ENCODE results near the gene KRTAP10-11. TPM values are rescaled to one million over a fixed set of nuclear protein-coding genes. Genes with fewer than 3 reads are reported as not detected.

Gene KRTAP10-11
- total and polyA plus RNA-seq, 4 donors: not detected

DNA sequence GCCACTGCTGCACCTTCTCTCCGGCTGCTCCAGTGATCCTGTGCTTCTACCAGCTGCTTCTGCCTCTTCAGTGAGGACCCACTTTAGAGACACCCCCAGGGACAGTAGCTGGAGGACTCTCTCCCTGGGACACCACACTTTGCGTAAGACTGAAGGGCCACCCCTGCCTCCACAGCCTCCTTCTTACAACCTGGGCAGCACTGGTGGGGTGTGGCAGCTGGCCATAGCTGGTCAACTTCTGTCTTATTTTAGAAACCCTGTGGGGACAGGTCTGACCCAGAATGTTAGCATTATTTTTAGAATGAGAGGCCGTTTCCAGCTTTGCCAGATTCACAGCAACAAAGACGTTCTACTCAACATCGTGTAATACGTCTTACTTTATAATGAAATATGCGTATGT is 20.5 kb upstream of the KRTAP10-11 start:
- Histone ChIP-seq H3K4me3 (ENCODE audit: low read depth in 1 of 3, low read length in 3 of 3) (no peak overlapping the region), H3K9me3 (ENCODE audit: control insufficient read depth in 4 of 4, low read length in 3 of 4) (peaks cover 0 to 9% (median 2%) of the 10 kb centered on the region in 4 donors), H3K27me3 (ENCODE audit: control insufficient read depth in 4 of 4, insufficient read depth in 4 of 4, low read length in 3 of 4) (no peaks in the 10 kb centered on the region), H3K27ac (ENCODE audit: low read depth in 1 of 2, low read length in 2 of 2) (no peak overlapping the region), H3K9ac (ENCODE audit: low read depth in 1 of 2, low read length in 2 of 2) (no peak overlapping the region), H3K36me3 (ENCODE audit: control insufficient read depth in 4 of 4, insufficient read depth in 3 of 4, low read depth in 1 of 4, low read length in 3 of 4) (no peaks in the 10 kb centered on the region), H3K4me1 (ENCODE audit: control insufficient read depth in 4 of 4, insufficient read depth in 4 of 4, low read length in 3 of 4) (no peaks in the 10 kb centered on the region)
- WGBS: 89% methylated on average over 7 of the region's 7 CpGs
- no peak for DNase-seq (ENCODE audit: low spot score)
- TF ChIP-seq EGR1 (IDR thresholded peaks at IDR 0.05; ENCODE audit: low read depth in 2 of 2) (no peak), YY1 (IDR thresholded peaks at IDR 0.05) (no peak), TAF1 (conservative IDR thresholded peaks at IDR 0.05) (no peak)
- TF ChIP-seq, protein P1, sequence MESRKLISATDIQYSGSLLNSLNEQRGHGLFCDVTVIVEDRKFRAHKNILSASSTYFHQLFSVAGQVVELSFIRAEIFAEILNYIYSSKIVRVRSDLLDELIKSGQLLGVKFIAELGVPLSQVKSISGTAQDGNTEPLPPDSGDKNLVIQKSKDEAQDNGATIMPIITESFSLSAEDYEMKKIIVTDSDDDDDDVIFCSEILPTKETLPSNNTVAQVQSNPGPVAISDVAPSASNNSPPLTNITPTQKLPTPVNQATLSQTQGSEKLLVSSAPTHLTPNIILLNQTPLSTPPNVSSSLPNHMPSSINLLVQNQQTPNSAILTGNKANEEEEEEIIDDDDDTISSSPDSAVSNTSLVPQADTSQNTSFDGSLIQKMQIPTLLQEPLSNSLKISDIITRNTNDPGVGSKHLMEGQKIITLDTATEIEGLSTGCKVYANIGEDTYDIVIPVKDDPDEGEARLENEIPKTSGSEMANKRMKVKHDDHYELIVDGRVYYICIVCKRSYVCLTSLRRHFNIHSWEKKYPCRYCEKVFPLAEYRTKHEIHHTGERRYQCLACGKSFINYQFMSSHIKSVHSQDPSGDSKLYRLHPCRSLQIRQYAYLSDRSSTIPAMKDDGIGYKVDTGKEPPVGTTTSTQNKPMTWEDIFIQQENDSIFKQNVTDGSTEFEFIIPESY (IDR thresholded peaks at IDR 0.05): no peak

DNA sequence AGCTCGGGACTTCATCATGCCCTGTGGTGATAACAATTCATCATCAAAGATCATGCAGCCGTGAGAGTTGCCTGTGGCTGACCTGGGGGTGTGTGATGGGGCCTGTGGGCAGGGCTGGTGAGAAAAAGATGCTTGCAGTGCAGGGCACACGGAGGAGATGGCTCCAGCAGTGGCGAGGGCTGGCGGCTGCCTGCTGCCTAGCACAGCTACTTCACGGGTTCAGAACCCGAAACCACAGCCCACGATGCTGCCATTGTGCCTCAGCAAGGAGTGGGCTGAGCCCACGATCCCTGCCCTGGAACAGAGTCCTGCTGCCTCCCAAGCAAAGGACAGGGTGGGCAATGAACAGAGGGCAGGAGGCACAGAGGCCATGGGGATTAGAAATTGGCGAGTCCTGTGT is 20.0 kb upstream of the KRTAP10-11 start:
- TF ChIP-seq, protein P2, sequence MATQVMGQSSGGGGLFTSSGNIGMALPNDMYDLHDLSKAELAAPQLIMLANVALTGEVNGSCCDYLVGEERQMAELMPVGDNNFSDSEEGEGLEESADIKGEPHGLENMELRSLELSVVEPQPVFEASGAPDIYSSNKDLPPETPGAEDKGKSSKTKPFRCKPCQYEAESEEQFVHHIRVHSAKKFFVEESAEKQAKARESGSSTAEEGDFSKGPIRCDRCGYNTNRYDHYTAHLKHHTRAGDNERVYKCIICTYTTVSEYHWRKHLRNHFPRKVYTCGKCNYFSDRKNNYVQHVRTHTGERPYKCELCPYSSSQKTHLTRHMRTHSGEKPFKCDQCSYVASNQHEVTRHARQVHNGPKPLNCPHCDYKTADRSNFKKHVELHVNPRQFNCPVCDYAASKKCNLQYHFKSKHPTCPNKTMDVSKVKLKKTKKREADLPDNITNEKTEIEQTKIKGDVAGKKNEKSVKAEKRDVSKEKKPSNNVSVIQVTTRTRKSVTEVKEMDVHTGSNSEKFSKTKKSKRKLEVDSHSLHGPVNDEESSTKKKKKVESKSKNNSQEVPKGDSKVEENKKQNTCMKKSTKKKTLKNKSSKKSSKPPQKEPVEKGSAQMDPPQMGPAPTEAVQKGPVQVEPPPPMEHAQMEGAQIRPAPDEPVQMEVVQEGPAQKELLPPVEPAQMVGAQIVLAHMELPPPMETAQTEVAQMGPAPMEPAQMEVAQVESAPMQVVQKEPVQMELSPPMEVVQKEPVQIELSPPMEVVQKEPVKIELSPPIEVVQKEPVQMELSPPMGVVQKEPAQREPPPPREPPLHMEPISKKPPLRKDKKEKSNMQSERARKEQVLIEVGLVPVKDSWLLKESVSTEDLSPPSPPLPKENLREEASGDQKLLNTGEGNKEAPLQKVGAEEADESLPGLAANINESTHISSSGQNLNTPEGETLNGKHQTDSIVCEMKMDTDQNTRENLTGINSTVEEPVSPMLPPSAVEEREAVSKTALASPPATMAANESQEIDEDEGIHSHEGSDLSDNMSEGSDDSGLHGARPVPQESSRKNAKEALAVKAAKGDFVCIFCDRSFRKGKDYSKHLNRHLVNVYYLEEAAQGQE (IDR thresholded peaks at IDR 0.05): no peak
- TF ChIP-seq, protein P3, sequence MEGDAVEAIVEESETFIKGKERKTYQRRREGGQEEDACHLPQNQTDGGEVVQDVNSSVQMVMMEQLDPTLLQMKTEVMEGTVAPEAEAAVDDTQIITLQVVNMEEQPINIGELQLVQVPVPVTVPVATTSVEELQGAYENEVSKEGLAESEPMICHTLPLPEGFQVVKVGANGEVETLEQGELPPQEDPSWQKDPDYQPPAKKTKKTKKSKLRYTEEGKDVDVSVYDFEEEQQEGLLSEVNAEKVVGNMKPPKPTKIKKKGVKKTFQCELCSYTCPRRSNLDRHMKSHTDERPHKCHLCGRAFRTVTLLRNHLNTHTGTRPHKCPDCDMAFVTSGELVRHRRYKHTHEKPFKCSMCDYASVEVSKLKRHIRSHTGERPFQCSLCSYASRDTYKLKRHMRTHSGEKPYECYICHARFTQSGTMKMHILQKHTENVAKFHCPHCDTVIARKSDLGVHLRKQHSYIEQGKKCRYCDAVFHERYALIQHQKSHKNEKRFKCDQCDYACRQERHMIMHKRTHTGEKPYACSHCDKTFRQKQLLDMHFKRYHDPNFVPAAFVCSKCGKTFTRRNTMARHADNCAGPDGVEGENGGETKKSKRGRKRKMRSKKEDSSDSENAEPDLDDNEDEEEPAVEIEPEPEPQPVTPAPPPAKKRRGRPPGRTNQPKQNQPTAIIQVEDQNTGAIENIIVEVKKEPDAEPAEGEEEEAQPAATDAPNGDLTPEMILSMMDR (IDR thresholded peaks at IDR 0.05; ENCODE audit: low read depth, low read length, missing input control): no peak
- TF ChIP-seq, protein P1 (IDR thresholded peaks at IDR 0.05): no peak
- TF ChIP-seq FOXA2 (IDR thresholded peaks at IDR 0.05): no peak
- TF ChIP-seq RAD21 (IDR thresholded peaks at IDR 0.05): no peak
- TF ChIP-seq NR2F2 (IDR thresholded peaks at IDR 0.05): no peak
- TF ChIP-seq GABPA (IDR thresholded peaks at IDR 0.05 in 1 of 2, conservative IDR thresholded peaks at IDR 0.05 in 1 of 2): no peak
- TF ChIP-seq, protein P4, sequence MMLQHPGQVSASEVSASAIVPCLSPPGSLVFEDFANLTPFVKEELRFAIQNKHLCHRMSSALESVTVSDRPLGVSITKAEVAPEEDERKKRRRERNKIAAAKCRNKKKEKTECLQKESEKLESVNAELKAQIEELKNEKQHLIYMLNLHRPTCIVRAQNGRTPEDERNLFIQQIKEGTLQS (IDR thresholded peaks at IDR 0.05): no peak
- TF ChIP-seq MAX (IDR thresholded peaks at IDR 0.05): no peak
- TF ChIP-seq HNF4G (IDR thresholded peaks at IDR 0.05): no peak
- TF ChIP-seq YY1 (IDR thresholded peaks at IDR 0.05): no peak
- no peak for TF ChIP-seq RXRA (IDR thresholded peaks at IDR 0.05)
- no peak for TF ChIP-seq TAF1 (conservative IDR thresholded peaks at IDR 0.05)
- TF ChIP-seq SP1 (IDR thresholded peaks at IDR 0.05): no peak
- no peak for TF ChIP-seq EGR1 (IDR thresholded peaks at IDR 0.05; ENCODE audit: low read depth in 2 of 2)
- no peak for TF ChIP-seq JUND (IDR thresholded peaks at IDR 0.05)
- TF ChIP-seq FOXA1 (IDR thresholded peaks at IDR 0.05): no peak
- no peak for TF ChIP-seq HNF4A (conservative IDR thresholded peaks at IDR 0.05)
- no peaks in the 10 kb centered on the region for H3K27me3 ChIP-seq (ENCODE audit: control insufficient read depth in 4 of 4, insufficient read depth in 4 of 4, low read length in 3 of 4)

More for the DNA sequence above, 20.0 kb upstream of the KRTAP10-11 start:
- Histone ChIP-seq H3K4me3 (ENCODE audit: low read depth in 1 of 3, low read length in 3 of 3) (no peak overlapping the region), H3K36me3 (ENCODE audit: control insufficient read depth in 4 of 4, insufficient read depth in 3 of 4, low read depth in 1 of 4, low read length in 3 of 4) (no peaks in the 10 kb centered on the region), H3K4me1 (ENCODE audit: control insufficient read depth in 4 of 4, insufficient read depth in 4 of 4, low read length in 3 of 4) (no peaks in the 10 kb centered on the region), H3K9ac (ENCODE audit: low read depth in 1 of 2, low read length in 2 of 2) (no peak overlapping the region), H3K9me3 (ENCODE audit: control insufficient read depth in 4 of 4, low read length in 3 of 4) (peaks cover 1 to 12% (median 3%) of the 10 kb centered on the region in 4 donors), H3K27ac (ENCODE audit: low read depth in 1 of 2, low read length in 2 of 2) (no peak overlapping the region)
- 75% methylated on average over 10 of the region's 10 CpGs for WGBS
- no peak for DNase-seq (ENCODE audit: low spot score)

Measured in liver (tissue), 9 donors.